ENCODE data around the gene BEST2. TPM values are rescaled to one million over a fixed set of nuclear protein-coding genes. Genes with fewer than 3 reads are reported as not detected.

The BEST2 gene
- total RNA-seq, 1 experiment from 2014 or later: not detected

GRCh38 chr19:12757544-12758274, 6.1 kb downstream of the BEST2 start:
- Histone ChIP-seq H3K27me3 (ENCODE audit: control insufficient read depth, insufficient read depth, low read length) (no peaks in the 10 kb centered on the region), H3K9me3 (ENCODE audit: control insufficient read depth, insufficient read depth, low read depth, low read length) (no peaks in the 10 kb centered on the region), H3K27ac (ENCODE audit: low read length) (peak overlapping the region; percentile 59; the same call in 1 of the 2 replicates), H3K36me3 (ENCODE audit: control insufficient read depth, insufficient read depth, low read length) (no peaks in the 10 kb centered on the region), H3K4me3 (ENCODE audit: low read depth in 2 of 2, low read length in 2 of 2) (peak overlapping the region; percentile 44 to 55), H3K4me1 (ENCODE audit: control insufficient read depth, insufficient read depth, low read length) (no peaks in the 10 kb centered on the region)
- TF ChIP-seq TCF7L2 (IDR thresholded peaks at IDR 0.05; ENCODE audit: low read depth, low read length): no peak
- no peak for TF ChIP-seq SIN3A (IDR thresholded peaks at IDR 0.05; ENCODE audit: borderline replicate concordance, insufficient read depth, low read depth, low read length)
- no peak for TF ChIP-seq POLR2AphosphoS5 (IDR thresholded peaks at IDR 0.05; ENCODE audit: low read depth, low read length)
- TF ChIP-seq REST (IDR thresholded peaks at IDR 0.05; ENCODE audit: insufficient read depth in 1 of 2, low read depth in 2 of 2, low read length in 1 of 2): no peak; a peak in 1 of 4 replicates
- TF ChIP-seq CTCF (IDR thresholded peaks at IDR 0.05): peak; percentile 96
- in situ Hi-C loops (cut with HindIII; ENCODE audit: low pct_unique_long_range_greater_than_20kb, low sequenced_read_pairs): no loop called here
- no TSS peak for BruUV-seq (replicated peaks)
- ChIA-PET POLR2A (interaction anchor here (0.6 kb wide), 1 partner anchor 41 kb away, joined by 4 read pairs; no protein-coding TSS in a partner anchor), CTCF (interaction anchor here (0.6 to 1.0 kb wide), 4 partner anchors 8 to 162 kb away, joined by 3 to 7 read pairs (median 4); partner anchors contain the start of gene SYCE2)
- DNase-seq (ENCODE audit: low read depth, low spot score): no peak
- peak; percentile 93 for ATAC-seq
- intact Hi-C loops (cut with micrococcal nuclease; ENCODE audit: unreplicated experiment): no loop called here

GRCh38 chr19:12759686-12760085, 8.1 kb downstream of the BEST2 start:
- CTCF ChIA-PET: interaction anchor here (0.6 to 2.2 kb wide), 4 partner anchors 14 to 68 kb away, joined by 3 to 16 read pairs (median 5); partner anchors contain the start of gene RNASEH2A
- no peak overlapping the region for H3K27ac ChIP-seq (ENCODE audit: low read length)
- in situ Hi-C loops (cut with HindIII; ENCODE audit: low pct_unique_long_range_greater_than_20kb, low sequenced_read_pairs) (no loop called here), intact Hi-C loops (cut with micrococcal nuclease; ENCODE audit: unreplicated experiment) (loop anchor here (5.0 kb wide), 1 partner anchor 38 kb away; no protein-coding TSS in a partner anchor)
- TF ChIP-seq TCF7L2 (IDR thresholded peaks at IDR 0.05; ENCODE audit: low read depth, low read length) (no peak), POLR2AphosphoS5 (IDR thresholded peaks at IDR 0.05; ENCODE audit: low read depth, low read length) (no peak), CTCF (IDR thresholded peaks at IDR 0.05) (no peak), REST (IDR thresholded peaks at IDR 0.05; ENCODE audit: insufficient read depth in 1 of 2, low read depth in 2 of 2, low read length in 1 of 2) (no peak), SIN3A (IDR thresholded peaks at IDR 0.05; ENCODE audit: borderline replicate concordance, insufficient read depth, low read depth, low read length) (no peak)
- no peak overlapping the region for H3K4me3 ChIP-seq (ENCODE audit: low read depth in 2 of 2, low read length in 2 of 2)
- ATAC-seq: no peak
- H3K9me3 ChIP-seq (ENCODE audit: control insufficient read depth, insufficient read depth, low read depth, low read length): no peaks in the 10 kb centered on the region
- no peaks in the 10 kb centered on the region for H3K27me3 ChIP-seq (ENCODE audit: control insufficient read depth, insufficient read depth, low read length)
- no peak for DNase-seq (ENCODE audit: low read depth, low spot score)
- no peaks in the 10 kb centered on the region for H3K4me1 ChIP-seq (ENCODE audit: control insufficient read depth, insufficient read depth, low read length)
- POLR2A ChIA-PET: interaction anchor here (0.5 kb wide), 1 partner anchor 98 kb away, joined by 4 read pairs; no protein-coding TSS in a partner anchor
- H3K36me3 ChIP-seq (ENCODE audit: control insufficient read depth, insufficient read depth, low read length): no peaks in the 10 kb centered on the region
- no TSS peak for BruUV-seq (replicated peaks)

Data from Panc1 (cell line).